ENCODE measurements around the gene PDE7B.

The PDE7B gene

DNA sequence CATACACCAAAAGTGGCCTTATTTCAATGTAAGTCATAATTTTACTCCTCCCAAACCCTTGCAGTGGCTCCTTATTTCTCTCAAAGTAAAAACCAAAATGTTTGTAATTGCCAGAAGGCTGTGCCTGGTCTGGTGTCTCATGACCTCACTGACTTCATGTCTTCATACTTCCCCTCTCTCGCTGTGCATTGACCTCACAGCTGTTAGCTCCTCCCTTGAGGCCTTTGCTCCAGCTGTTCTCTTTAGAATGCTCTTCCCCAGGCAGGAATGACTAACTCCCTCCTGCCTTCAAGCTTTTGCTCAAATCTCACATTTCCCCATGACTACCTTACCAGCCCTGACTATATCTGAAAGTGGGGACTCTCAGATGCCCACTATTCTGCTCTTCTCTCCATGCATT is 315.3 kb downstream of the PDE7B start:
- DNase-seq = no peak

DNA sequence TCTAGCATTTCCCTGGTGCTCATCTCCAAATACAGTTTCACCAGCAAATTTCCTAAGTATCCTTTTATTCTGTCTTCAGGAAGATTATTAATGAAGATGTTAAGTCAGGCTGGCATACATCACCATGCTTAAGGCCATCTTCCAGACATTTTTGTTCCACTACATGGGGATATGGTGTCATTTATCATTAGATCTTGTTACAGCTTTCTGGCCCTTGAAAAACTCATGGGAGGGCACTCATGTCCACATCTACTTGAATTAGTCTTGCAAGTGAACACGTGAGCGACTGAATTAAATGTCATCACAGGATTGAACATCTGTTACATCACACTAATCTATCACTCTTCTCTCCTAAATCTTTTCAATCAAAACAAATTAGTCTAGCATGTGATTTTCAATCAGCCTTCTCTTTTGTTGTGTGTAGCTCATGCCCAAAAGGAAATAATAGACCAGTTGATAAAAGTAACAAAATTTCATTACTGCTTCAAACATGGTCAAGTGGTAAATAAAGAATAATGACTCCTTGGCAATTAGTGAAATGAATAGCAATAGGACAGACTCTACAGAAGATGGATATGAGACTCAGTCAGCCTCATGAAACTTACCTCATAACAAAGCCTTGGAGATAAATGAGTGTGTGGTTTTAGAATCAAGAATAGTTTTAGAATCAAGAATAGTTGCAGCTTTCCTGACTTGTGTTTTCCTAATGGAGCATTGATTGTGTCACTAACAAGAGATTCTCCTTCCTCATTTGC is 318.1 kb downstream of the PDE7B start:
- DNase-seq = no peak

DNA sequence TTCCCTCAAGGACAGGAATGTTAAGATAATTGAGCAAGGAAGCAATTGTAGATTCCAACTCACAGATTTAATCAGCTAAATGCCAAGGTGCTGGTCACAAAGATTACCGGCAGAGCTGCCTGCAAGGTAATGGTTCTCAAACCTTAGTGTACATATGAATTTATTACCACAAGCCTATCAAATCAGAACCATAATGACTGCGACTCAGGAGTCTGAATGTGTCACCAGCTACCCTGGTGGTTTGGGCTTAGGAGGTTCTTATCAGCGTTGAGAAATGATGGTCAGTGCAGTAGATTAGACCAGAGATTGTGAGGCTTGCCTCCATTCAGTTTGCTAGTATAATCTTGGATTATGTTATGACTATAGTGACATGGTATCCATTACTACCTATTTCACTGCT is 319.7 kb downstream of the PDE7B start:
- no peak for DNase-seq

DNA sequence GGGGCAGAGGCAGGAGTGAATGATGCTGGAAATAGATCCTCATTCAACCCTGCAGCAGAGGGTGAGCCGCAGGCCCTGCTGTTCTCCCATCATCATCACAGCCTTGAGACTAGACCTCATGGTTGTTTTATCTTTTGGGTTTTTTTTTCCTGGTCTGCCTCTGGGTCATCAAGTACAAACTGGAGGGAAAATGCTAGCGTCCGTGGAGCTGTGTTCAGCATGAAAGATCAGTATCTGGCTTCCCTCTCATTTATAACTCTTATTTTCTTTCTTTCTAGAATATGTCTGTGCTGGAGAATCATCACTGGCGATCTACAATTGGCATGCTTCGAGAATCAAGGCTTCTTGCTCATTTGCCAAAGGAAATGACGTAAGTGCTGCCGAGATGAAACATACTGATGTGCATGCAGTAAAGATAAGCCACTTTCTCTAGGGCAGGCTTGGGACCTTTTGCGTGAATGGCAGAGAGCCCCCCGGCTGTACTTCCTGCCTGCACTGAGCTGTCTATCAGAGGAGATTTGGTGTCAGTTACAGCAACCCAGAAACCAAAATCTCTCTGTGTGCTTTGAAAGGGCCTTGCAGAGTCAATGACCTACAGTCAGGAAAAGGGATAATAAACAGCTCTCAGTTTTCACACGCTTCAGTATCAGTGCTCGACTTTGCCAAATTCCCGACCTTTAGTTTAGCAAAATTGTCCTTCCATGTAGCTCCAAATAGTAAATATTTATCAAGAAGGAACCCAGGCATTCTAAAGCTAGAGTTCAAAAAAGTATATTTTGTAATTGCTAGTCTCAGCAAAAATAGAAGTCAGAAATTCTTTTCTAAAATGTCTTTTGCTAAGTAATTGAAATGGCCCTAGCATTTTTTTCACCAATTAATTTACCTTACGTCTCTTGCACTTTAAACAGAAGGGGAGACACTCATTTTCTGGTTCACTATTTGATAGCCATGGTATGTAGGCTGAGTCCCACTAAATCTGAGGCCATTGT is 322.3 kb downstream of the PDE7B start:
- DNase-seq = no peak

DNA sequence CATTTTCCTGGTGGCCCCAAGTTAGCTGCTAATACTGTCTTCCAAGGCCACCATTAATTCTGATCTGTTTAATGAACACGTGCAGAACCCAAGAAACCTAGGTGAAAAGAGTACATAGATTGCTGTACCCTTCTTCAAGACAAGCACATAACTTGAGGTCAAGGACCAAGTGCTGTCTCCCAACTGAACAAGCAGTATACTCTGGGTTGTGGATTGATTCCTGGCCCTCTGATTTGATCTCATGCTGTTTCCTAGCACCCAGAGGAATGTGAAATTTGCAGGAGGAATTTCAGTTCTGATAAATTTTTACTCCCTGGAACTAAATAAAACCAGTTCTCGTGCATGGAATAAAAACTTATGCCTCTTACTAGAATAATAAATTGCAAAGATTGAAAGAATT is 323.0 kb downstream of the PDE7B start:
- no peak for DNase-seq

DNA sequence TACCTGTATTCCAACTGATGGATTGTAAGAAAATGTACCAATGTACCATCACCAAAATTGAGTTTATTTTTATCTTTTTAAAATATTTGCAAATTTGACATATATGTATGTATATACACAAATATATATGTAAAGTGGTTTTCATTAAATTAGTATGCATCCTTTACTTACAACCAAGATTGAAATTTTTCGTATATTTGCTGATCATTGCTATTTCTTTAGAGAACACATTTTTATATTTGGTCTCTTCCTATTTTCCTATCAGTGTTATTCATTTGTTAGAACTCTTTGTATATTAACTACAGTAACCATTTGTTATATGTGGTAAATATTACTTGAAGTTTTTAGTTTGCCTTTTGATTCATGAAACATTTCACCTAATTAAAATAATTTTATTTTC is 324.4 kb downstream of the PDE7B start:
- DNase-seq = no peak

DNA sequence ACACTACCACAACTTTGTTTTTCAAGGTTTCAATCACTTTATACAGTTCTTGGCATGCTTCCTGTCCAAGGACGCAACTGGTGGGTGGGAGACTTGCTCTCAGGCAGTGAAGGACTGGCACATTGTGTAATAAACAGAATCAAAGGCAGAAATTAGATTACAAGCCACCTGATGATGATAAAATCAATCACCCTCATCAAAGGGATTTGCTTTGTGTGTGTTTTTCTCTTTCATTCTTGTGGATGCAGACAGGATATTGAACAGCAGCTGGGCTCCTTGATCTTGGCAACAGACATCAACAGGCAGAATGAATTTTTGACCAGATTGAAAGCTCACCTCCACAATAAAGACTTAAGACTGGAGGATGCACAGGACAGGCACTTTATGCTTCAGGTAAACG is 327.2 kb downstream of the PDE7B start:
- DNase-seq = no peak

DNA sequence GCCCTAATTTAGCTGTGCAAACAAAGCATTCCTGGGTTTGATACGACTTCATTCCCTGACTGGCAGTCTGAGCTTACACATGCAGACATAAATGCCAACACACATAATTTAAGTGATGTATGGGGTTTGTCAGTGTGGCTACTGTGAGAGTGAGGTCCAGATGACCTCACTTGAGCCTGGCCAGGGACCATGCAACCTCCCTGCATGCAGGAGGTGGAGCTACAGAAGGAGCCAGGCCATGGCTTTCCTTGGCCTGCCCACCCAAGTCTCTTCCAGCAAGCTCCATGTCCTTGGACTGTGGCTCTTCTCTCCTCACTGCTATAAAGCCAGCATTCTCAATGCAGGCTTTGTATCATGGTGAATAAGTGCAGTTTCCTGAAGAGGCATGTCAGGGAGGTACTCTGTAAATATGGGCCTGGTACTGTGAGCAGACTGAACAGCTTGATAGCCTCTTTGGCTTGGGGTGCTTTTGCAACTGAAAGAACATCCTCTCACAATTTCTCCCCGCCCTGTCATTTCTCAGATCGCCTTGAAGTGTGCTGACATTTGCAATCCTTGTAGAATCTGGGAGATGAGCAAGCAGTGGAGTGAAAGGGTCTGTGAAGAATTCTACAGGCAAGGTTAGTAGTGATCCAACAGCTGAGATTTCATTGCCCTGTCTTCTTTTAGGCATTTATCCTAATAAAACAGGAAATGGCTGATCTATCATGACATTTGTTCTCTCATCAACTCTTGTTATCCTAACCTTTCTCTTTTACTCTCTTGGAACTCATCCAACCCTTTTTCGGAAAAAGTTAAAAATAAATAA is 329.4 kb downstream of the PDE7B start:
- DNase-seq = no peak

DNA sequence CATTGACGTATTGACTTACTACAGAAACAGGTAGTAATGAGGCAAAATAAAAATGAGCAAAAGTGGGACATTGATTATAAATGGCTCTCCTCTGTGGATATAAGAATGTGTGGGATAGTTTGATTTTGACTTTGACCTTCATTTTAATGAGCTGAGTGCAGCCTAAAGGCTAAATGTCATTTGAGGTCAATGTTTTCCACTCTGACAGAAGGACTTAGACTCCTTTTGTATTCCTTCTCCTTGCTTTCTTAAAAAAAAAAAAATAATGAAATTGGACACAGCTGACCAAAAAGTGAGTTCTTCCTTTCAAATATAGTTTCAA is 330.0 kb downstream of the PDE7B start:
- DNase-seq = no peak

- no peak for DNase-seq
Observed at GRCh38 chr6:136181861-136182260, 330.4 kb downstream of the PDE7B start.

DNA sequence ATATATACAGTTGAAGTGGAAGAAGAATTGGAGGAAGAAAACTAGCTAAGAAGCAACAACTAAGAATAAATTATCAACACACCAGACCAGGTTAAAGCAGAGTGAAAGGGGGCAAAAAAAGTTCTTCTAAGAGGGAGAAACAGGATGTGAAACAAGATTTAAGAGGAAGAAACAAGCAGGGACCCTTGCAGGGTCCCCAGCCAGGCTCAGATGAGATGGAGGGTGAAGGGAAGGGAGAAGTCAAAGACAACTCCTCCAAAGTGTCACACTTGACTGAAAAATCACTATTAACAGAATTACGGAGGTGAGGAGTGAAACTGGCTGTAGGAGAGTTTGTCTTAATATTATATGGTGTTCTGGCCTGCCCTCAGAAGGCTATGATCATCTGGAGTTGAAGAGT is 333.2 kb downstream of the PDE7B start:
- DNase-seq = no peak

GRCh38 chr6:136186363-136186762 is 334.9 kb downstream of the PDE7B start:
- no peak for DNase-seq

GRCh38 chr6:136188486-136188885 is 337.0 kb downstream of the PDE7B start:
- no peak for DNase-seq

DNA sequence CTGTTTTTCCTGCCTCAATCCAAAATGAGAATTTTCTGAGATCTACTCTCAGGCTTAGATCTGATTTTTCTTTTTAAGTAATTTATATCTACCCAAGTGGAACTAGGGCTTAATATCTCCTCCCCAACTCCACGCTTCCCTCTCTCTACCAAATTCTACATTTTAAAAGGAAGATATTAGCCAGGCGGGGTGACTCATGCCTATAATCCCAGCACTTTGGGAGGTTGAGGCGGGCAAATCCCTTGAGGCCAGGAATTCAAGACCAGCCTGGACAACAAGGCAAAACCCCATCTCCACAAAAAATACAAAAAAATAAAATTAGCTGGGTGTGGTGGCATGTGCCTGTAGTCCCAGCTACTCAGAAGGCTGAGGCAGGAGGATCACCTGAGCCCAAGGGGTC is 337.6 kb downstream of the PDE7B start:
- DNase-seq = no peak

- DNase-seq = no peak
Observed at GRCh38 chr6:136191606-136192312, 340.3 kb downstream of the PDE7B start.

GRCh38 chr6:136192902-136193301 is 341.4 kb downstream of the PDE7B start:
- DNase-seq = no peak

DNA sequence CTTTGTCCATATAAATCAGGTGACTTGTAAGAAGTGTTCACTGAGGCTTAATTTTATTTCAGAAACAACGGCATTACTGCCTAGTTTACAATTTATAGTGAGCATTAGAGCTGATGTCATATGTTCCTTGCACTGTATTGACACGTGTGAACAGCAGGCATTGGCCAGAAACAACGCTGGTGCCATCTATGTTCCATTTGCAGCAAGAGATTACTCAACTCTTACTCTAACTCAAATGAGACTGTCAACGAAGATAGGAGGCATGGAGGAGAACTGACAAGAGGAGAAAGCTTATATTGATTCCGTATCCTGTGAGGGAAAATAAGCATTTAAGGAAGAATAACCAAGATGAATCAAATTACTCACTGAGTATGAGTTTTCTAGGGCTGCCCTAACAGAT is 350.2 kb downstream of the PDE7B start:
- DNase-seq = no peak

- no peak for DNase-seq
Observed at GRCh38 chr6:136208783-136209182, 357.3 kb downstream of the PDE7B start.

DNA sequence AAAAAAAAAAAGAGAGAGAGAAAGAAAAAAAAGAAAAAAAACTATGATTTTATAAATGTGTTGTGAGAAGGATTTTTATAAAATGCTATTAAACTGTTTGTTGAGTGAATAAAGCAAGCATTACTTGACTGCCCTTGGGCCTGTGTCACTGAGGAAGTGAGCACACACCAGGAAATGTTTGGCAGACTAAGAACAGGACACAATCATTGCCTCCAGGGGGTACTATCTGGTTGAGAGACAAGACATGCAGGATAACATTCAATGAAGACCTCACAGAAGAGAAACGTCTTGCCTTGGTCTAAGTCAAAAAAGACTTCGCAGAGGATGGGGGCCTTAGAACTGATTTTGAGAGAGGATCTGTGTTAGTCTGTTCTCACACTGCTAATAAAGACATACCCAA is 358.0 kb downstream of the PDE7B start:
- no peak for DNase-seq

DNA sequence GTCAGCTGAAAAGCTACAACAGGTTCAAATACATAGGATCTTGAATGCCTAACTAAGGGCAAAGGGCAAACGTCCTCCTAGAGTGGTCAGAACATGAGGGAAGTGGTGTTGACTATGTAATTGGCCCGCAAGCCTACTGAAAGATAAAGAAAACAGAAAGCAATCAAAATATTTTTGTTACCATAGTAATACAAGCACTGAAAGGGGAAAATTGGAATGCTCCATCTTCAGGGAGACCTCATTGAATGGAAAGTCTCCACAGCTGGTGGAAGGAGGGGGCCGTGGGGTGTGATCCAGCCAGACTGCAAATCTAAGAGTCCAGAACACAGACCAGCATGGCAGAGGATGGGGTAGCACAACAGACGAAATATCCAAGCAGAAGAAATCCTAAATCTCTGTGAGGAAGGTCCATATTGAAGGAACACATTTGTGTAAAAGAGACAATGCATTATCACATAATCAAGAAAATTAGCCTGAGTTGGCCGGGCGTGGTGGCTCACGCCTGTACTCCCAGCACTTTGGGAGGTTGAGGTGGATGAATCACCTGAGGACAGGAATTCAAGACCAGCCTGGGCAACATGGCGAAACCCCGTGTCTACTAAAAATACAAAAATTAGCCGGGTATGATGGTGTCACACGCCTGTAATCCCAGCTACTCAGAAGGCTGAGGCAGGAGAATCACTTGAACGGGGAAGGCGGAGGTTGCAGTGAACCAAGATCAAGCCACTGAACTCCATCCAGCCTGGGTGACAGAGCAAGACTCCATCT is 359.1 kb downstream of the PDE7B start:
- DNase-seq = no peak

- no peak for DNase-seq
Observed at GRCh38 chr6:136212608-136213007, 361.1 kb downstream of the PDE7B start.

GRCh38 chr6:136213012-136213539 is 361.6 kb downstream of the PDE7B start:
- DNase-seq = no peak
